ENCODE results near the gene PRKAR2B.

Gene PRKAR2B

GRCh38 chr7:107185716-107186115, 141.2 kb downstream of the PRKAR2B start:
- peak; percentile 40 for DNase-seq (ENCODE audit: low spot score)

GRCh38 chr7:107186240-107186639, 141.7 kb downstream of the PRKAR2B start:
- DNase-seq (ENCODE audit: low spot score): no peak

- no peak for DNase-seq (ENCODE audit: low spot score)
These were observed 143.3 kb downstream of the PRKAR2B start for GRCh38 chr7:107187774-107188173.

DNA sequence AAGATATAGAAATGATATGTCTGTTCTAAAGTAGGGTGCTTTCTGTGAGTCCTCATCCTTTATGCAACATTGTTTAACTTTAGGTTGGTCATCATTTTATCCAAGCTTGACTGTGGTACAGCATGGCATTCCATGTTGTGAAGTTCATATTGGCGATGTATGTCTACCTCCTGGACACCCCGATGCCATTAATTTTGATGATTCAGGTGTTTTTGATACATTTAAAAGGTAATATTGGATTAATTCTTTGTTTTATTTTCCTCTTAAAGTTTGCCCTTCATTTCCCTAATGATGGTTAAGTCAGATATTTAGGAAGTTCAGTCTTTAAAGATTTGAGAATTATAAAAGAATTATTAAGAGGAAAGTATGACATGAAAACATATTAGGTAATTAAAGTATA, 145.6 kb downstream of the PRKAR2B start:
- no peak for DNase-seq (ENCODE audit: low spot score)

DNA sequence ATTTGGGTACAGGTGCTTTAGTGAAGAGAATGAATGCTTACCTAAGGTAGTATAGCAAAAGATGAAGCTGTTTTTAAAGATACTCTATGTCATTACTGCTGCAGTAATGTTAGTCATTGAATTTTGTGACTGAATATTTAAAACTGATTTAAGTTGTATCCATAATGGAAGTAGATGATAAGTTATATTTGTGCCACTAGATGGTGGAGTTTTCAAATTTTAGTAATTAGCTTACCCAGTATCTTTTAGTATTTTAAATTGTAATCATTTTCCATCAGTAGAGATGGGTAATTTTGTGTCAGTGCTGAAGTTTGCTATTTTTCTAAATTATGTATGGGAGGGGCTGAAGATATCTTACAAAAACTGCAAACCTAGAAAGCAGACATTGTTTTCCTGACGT, 149.5 kb downstream of the PRKAR2B start:
- DNase-seq (ENCODE audit: low spot score): no peak

DNA sequence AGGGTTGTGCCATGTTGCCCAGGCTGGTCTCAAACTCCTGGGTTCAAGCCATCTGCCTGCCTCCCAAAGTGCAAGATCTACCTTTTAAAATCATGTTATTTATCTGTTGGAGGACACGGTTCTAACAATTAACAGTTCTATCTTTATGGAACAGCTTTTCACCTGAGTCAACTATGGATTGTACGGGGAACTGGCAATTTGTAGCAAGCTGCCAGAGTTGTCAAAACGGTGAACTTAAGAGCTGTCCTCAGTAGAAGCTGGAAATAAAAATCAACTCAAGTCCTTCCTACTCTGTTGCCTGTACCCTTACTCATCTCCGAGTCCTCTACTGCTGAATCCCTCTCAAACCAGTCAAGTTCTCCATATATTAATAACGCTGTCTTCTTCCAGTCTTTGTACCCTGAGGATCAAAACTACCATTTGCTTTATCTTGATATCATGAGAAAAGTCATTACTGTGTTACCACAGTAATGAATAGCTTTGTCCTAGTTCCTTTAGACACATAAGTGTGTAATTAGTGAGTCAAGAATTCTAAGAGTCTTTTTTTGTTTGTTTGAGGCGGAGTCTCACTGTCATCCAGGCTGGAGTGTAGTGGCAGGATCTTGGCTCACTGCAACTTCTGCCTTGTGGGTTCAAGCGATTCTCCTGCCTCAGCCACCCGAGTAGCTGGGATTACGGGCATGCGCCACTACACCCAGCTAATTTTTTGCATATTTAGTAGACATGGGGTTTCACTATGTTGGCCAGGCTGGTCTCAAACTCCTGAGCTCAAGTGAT, 152.5 kb downstream of the PRKAR2B start:
- DNase-seq (ENCODE audit: low spot score): no peak

DNA sequence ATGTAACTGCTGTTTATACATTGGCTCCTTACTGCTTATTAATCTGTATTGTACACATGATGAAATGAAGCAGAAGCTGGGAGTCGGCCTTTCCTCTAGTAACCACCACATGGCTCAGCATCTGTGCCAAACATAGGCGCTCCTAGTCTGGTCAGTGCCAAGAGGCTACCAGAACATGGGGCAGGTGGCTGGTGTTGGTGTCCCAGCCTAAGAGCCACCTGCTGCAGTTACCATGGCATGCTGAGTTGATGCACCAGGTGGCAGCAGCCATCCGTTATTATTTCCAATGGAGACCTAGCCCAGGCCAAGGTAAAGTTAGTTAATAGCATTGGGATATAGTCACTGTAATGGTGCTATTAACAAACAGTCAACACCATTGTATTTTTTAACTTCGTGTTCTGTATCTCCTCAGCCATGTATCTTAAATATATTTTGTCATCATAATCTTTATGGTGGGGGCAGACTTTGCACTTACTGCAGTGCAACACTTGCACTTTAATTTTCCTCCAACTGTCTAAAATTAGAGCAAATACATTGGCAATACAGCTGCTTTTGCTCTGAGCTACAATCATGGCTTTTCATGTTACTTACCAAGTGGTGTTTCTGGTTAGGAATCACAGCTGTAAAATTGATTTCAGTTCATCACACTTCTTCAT, 157.4 kb downstream of the PRKAR2B start:
- peak; percentile 50 for DNase-seq (ENCODE audit: low spot score)

DNA sequence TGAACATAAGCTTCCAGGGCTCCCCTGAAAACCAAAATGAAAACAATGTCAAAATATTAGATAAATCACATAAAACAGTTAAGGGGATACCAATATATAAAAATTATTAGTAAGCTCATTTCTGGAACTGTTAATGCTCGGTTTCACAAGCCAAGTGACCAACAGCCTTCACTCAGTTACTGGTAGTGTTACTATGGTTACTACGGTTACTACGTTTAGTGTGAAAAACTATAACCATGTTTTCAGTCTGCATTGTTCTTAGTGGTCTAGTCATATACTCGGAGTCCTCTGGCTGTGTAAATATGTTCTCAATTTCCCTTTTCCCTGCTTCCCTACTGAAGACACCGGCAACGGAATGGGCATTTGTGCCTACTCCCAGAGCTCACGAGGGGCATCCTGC, 159.1 kb downstream of the PRKAR2B start:
- no peak for DNase-seq (ENCODE audit: low spot score)

GRCh38 chr7:107206136-107206535, 161.6 kb downstream of the PRKAR2B start:
- no peak for DNase-seq (ENCODE audit: low spot score)

- no peak for DNase-seq (ENCODE audit: low spot score)
These were observed 162.2 kb downstream of the PRKAR2B start for GRCh38 chr7:107206706-107207105.

GRCh38 chr7:107207459-107207858, 163.0 kb downstream of the PRKAR2B start:
- no peak for DNase-seq (ENCODE audit: low spot score)

DNA sequence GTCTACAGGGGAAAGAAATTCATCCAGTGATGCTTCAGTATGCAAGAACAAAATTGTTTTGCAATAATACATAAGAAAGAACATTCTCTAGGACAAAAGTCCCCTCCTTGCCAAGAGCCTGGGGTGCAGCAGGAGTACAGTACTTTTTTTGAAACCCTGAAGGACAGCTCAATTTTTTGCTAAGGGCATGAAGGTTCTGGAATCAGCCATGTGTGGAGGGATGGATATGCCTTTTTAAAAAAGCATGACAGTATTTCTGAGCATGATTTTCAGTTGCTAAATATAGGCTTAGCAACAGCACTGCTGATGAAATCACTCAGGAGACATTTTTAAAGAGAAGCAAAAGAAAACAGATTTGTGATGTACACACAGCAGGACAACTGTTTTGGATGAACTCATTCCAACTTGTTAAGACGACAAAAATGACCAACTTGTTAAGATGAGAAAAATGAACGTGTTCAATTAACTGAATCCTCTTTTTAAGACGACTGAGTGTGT, 163.6 kb downstream of the PRKAR2B start:
- DNase-seq (ENCODE audit: low spot score): no peak

DNA sequence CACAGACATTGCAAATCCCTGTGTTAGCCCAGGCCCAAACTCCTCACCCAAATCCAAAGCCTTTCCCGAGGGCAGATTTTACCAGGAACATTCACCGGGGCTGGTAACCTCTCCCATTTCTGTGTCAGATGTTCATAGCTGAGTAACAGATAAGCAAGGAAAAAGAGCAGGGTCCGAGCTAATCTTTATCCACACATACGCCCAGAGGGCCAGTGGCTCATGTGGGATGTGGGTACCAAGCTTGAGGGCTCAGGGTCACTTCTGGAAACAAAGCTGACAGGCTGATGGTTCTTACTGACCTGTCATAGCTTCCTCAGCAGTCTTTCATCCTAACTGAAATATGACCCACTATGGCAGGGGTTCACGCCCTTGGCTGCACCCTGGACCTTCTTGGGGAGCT, 164.1 kb downstream of the PRKAR2B start:
- no peak for DNase-seq (ENCODE audit: low spot score)

DNA sequence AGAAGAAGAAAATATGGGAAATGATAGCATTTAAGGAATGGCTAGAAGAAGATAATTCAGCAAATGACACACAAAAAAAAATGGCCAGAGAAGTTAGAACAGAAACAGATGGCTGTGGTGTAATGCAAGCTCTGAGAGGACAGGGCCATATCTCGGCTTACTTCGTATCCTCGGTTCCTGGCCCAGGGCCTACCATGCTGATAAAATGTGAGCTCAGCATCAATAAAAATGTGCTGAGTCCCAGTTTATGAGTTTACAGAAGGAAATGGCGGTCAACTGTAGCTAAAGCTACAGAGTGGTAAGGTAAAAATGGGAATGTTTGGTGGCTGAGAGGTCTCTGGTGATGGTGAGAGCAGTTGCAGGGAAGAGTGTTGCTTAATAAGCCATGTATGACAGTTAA, 165.1 kb downstream of the PRKAR2B start:
- DNase-seq (ENCODE audit: low spot score): no peak

DNA sequence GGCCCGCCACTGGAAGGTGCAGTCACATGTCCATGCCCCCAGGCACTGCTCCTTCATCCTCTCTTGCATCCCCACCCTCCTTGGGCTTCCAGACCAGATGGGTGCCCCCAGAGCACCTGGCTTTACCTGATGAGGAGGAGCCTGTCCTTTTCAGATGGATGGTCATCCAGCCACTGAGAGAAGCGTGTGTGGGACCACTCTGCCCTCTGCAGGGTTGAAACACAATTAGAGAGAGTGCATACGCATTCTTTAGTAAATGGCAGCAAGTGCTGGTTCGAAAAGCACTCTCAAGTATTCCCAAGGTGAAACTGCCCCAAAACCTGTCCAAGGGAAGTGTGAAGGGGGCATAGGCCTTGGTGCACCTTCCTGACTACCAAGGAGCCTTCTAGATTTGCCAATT, 165.9 kb downstream of the PRKAR2B start:
- DNase-seq (ENCODE audit: low spot score): no peak
